Measurements from ENCODE around the gene KCND2. TPM values are rescaled to one million over a fixed set of nuclear protein-coding genes. Genes with fewer than 3 reads are reported as not detected.
"Not testable (repeated sequence)": the region's sequence is repeated elsewhere in the genome, so short reads cannot be mapped to it uniquely, and the experiment has no call there.

KCND2 gene
- total RNA-seq, 2 experiments from 2014 or later: not detected

- DNase-seq: no peak
- no peaks in the 10 kb centered on the region for H3K27me3 Mint-ChIP-seq
- no peaks in the 10 kb centered on the region for H3K9me3 Mint-ChIP-seq
- no peak overlapping the region for H3K27ac Mint-ChIP-seq
- no peak overlapping the region for H3K4me3 Mint-ChIP-seq
- no peaks in the 10 kb centered on the region for H3K4me1 Mint-ChIP-seq
- H3K36me3 Mint-ChIP-seq: no peaks in the 10 kb centered on the region
Observed at GRCh38 chr7:120529736-120530135, 256.8 kb downstream of the KCND2 start.

GRCh38 chr7:120538335-120538734 is 265.4 kb downstream of the KCND2 start:
- no peaks in the 10 kb centered on the region for H3K36me3 Mint-ChIP-seq
- no peaks in the 10 kb centered on the region for H3K4me1 Mint-ChIP-seq
- H3K27ac Mint-ChIP-seq: no peak overlapping the region
- no peak for DNase-seq
- no peak overlapping the region for H3K4me3 Mint-ChIP-seq
- no peaks in the 10 kb centered on the region for H3K27me3 Mint-ChIP-seq
- peaks cover 1% of the 10 kb centered on the region for H3K9me3 Mint-ChIP-seq

GRCh38 chr7:120539321-120539720 is 266.3 kb downstream of the KCND2 start:
- Mint-ChIP-seq H3K4me1 (no peaks in the 10 kb centered on the region), H3K27ac (no peak overlapping the region), H3K9me3 (peaks cover 1% of the 10 kb centered on the region), H3K4me3 (no peak overlapping the region), H3K36me3 (no peaks in the 10 kb centered on the region), H3K27me3 (no peaks in the 10 kb centered on the region)
- DNase-seq: no peak

- H3K27ac Mint-ChIP-seq: no peak overlapping the region
- H3K4me1 Mint-ChIP-seq: no peaks in the 10 kb centered on the region
- H3K9me3 Mint-ChIP-seq: peaks cover 1% of the 10 kb centered on the region
- no peak overlapping the region for H3K4me3 Mint-ChIP-seq
- H3K36me3 Mint-ChIP-seq: no peaks in the 10 kb centered on the region
- no peak for DNase-seq
- H3K27me3 Mint-ChIP-seq: no peaks in the 10 kb centered on the region
Observed at GRCh38 chr7:120547605-120548004, 274.6 kb downstream of the KCND2 start.

- no peaks in the 10 kb centered on the region for H3K27me3 Mint-ChIP-seq
- H3K9me3 Mint-ChIP-seq: no peaks in the 10 kb centered on the region
- no peak for DNase-seq
- H3K36me3 Mint-ChIP-seq: no peaks in the 10 kb centered on the region
- no peak overlapping the region for H3K4me3 Mint-ChIP-seq
- no peak overlapping the region for H3K27ac Mint-ChIP-seq
- no peaks in the 10 kb centered on the region for H3K4me1 Mint-ChIP-seq
Observed at GRCh38 chr7:120550494-120551048, 277.6 kb downstream of the KCND2 start.

- Mint-ChIP-seq H3K36me3 (no peaks in the 10 kb centered on the region), H3K27me3 (no peaks in the 10 kb centered on the region), H3K9me3 (no peaks in the 10 kb centered on the region), H3K4me3 (no peak overlapping the region), H3K27ac (no peak overlapping the region), H3K4me1 (no peaks in the 10 kb centered on the region)
- DNase-seq: no peak
Observed at GRCh38 chr7:120553491-120553890, 280.5 kb downstream of the KCND2 start.

- Mint-ChIP-seq H3K9me3 (no peaks in the 10 kb centered on the region), H3K4me3 (no peak overlapping the region), H3K36me3 (no peaks in the 10 kb centered on the region), H3K27me3 (no peaks in the 10 kb centered on the region), H3K27ac (no peak overlapping the region), H3K4me1 (no peaks in the 10 kb centered on the region)
- no peak for DNase-seq
Observed at GRCh38 chr7:120554960-120555571, 282.1 kb downstream of the KCND2 start.

GRCh38 chr7:120564145-120564544 is 291.2 kb downstream of the KCND2 start:
- DNase-seq: no peak
- H3K36me3 Mint-ChIP-seq: no peaks in the 10 kb centered on the region
- no peaks in the 10 kb centered on the region for H3K9me3 Mint-ChIP-seq
- H3K4me3 Mint-ChIP-seq: no peak overlapping the region
- no peaks in the 10 kb centered on the region for H3K27me3 Mint-ChIP-seq
- H3K4me1 Mint-ChIP-seq: no peaks in the 10 kb centered on the region
- no peak overlapping the region for H3K27ac Mint-ChIP-seq

- Mint-ChIP-seq H3K27me3 (no peaks in the 10 kb centered on the region), H3K36me3 (no peaks in the 10 kb centered on the region), H3K4me1 (no peaks in the 10 kb centered on the region), H3K4me3 (no peak overlapping the region), H3K9me3 (no peaks in the 10 kb centered on the region), H3K27ac (no peak overlapping the region)
- DNase-seq: no peak
Observed at GRCh38 chr7:120567204-120567603, 294.2 kb downstream of the KCND2 start.

- not testable (repeated sequence) for H3K27ac Mint-ChIP-seq, DNase-seq, H3K9me3 Mint-ChIP-seq, H3K27me3 Mint-ChIP-seq, H3K36me3 Mint-ChIP-seq, H3K4me1 Mint-ChIP-seq, H3K4me3 Mint-ChIP-seq
Observed at GRCh38 chr7:120578657-120579056, 305.7 kb downstream of the KCND2 start.

- H3K36me3 Mint-ChIP-seq: no peaks in the 10 kb centered on the region
- H3K27me3 Mint-ChIP-seq: no peaks in the 10 kb centered on the region
- no peak for DNase-seq
- peaks cover under 1% of the 10 kb centered on the region for H3K9me3 Mint-ChIP-seq
- no peak overlapping the region for H3K27ac Mint-ChIP-seq
- H3K4me3 Mint-ChIP-seq: no peak overlapping the region
- no peaks in the 10 kb centered on the region for H3K4me1 Mint-ChIP-seq
Observed at GRCh38 chr7:120582916-120583315, 309.9 kb downstream of the KCND2 start.

- Mint-ChIP-seq H3K27me3 (no peaks in the 10 kb centered on the region), H3K4me3 (no peak overlapping the region), H3K9me3 (no peaks in the 10 kb centered on the region), H3K4me1 (no peaks in the 10 kb centered on the region), H3K27ac (no peak overlapping the region), H3K36me3 (no peaks in the 10 kb centered on the region)
- no peak for DNase-seq
Observed at GRCh38 chr7:120583899-120584586, 311.1 kb downstream of the KCND2 start.

- Mint-ChIP-seq H3K27ac (no peak overlapping the region), H3K36me3 (no peaks in the 10 kb centered on the region), H3K9me3 (no peaks in the 10 kb centered on the region), H3K4me3 (no peak overlapping the region), H3K27me3 (no peaks in the 10 kb centered on the region), H3K4me1 (no peaks in the 10 kb centered on the region)
- no peak for DNase-seq
Observed at GRCh38 chr7:120586571-120586970, 313.6 kb downstream of the KCND2 start.

GRCh38 chr7:120587243-120587642 is 314.3 kb downstream of the KCND2 start:
- Mint-ChIP-seq H3K27me3 (no peaks in the 10 kb centered on the region), H3K27ac (no peak overlapping the region), H3K36me3 (no peaks in the 10 kb centered on the region), H3K9me3 (no peaks in the 10 kb centered on the region), H3K4me1 (no peaks in the 10 kb centered on the region), H3K4me3 (no peak overlapping the region)
- DNase-seq: no peak

GRCh38 chr7:120588416-120588815 is 315.4 kb downstream of the KCND2 start:
- H3K4me3 Mint-ChIP-seq: no peak overlapping the region
- DNase-seq: no peak
- H3K27me3 Mint-ChIP-seq: no peaks in the 10 kb centered on the region
- no peaks in the 10 kb centered on the region for H3K9me3 Mint-ChIP-seq
- H3K27ac Mint-ChIP-seq: no peak overlapping the region
- no peaks in the 10 kb centered on the region for H3K4me1 Mint-ChIP-seq
- no peaks in the 10 kb centered on the region for H3K36me3 Mint-ChIP-seq

GRCh38 chr7:120588862-120589261 is 315.9 kb downstream of the KCND2 start:
- DNase-seq: no peak
- Mint-ChIP-seq H3K27me3 (no peaks in the 10 kb centered on the region), H3K27ac (no peak overlapping the region), H3K36me3 (no peaks in the 10 kb centered on the region), H3K4me3 (no peak overlapping the region), H3K9me3 (no peaks in the 10 kb centered on the region), H3K4me1 (no peaks in the 10 kb centered on the region)

Data from activated naive CD8-positive, alpha-beta T cell treated with anti-CD3 and anti-CD28 coated beads for 36 hours (primary cell).